H9 (cell line): ENCODE measurements around the gene LDLRAP1. TPM values are rescaled to one million over a fixed set of nuclear protein-coding genes. Genes with fewer than 3 reads are reported as not detected.

Experiments used
- DNase-seq: peaks from one replicate; pipeline ENCODE4 v3.0.0-alpha.2; 2017
- H2AFZ ChIP-seq: one replicate; pipeline ENCODE4 v1.6.1; 2013; ENCODE audit warnings: mild to moderate bottlenecking, low read length, control low read depth, moderate library complexity
- H2AK5ac ChIP-seq: 2 replicates; pipeline ENCODE4 v1.6.1; 2013; ENCODE audit warnings: low read length, control low read depth, mixed read lengths; ENCODE audit not compliant: insufficient read length
- H2BK120ac ChIP-seq: one replicate; pipeline ENCODE4 v1.6.1; 2013; ENCODE audit warnings: low read depth, mild to moderate bottlenecking, low read length, control low read depth, inconsistent platforms; ENCODE audit not compliant: poor library complexity, severe bottlenecking
- H2BK12ac ChIP-seq: 2 replicates; pipeline ENCODE4 v1.6.1; 2013; ENCODE audit warnings: low read length, control low read depth, mixed read lengths, low read depth; ENCODE audit not compliant: insufficient read length
- H2BK15ac ChIP-seq: 2 replicates; pipeline ENCODE4 v1.6.1; 2013; ENCODE audit warnings: low read depth, low read length, control low read depth
- H2BK20ac ChIP-seq: one replicate; pipeline ENCODE4 v1.6.1; 2013; ENCODE audit warnings: low read depth, mild to moderate bottlenecking, low read length, control low read depth, inconsistent platforms; ENCODE audit not compliant: poor library complexity, severe bottlenecking
- H2BK5ac ChIP-seq: 2 replicates; pipeline ENCODE4 v1.6.1; 2013; ENCODE audit warnings: low read length, control low read depth, mixed read lengths; ENCODE audit not compliant: insufficient read length
- H3K14ac ChIP-seq: 2 replicates; pipeline ENCODE4 v1.6.1; 2013; ENCODE audit warnings: low read length, control low read depth; ENCODE audit not compliant: insufficient read depth
- H3K18ac ChIP-seq: 2 replicates; pipeline ENCODE4 v1.6.1; 2013; ENCODE audit warnings: low read depth, mild to moderate bottlenecking, mixed read lengths, low read length, control low read depth; ENCODE audit not compliant: insufficient read length
- H3K23ac ChIP-seq: 2 replicates; pipeline ENCODE4 v1.6.1; 2013; ENCODE audit warnings: low read length, control low read depth, mixed read lengths, low read depth; ENCODE audit not compliant: insufficient read length
- H3K23me2 ChIP-seq: 2 replicates; pipeline ENCODE4 v1.6.1; 2013; ENCODE audit warnings: low read depth, mild to moderate bottlenecking, mixed read lengths, low read length, control low read depth; ENCODE audit not compliant: insufficient read length, poor library complexity, severe bottlenecking
- H3K27ac ChIP-seq: 2 replicates; pipeline ENCODE4 v1.5.1; 2013; ENCODE audit warnings: low read length, control low read depth, mixed read lengths, low read depth; ENCODE audit not compliant: insufficient read length
- H3K27me3 ChIP-seq: 2 replicates; pipeline ENCODE4 v1.6.1; 2013; ENCODE audit warnings: low read length, control low read depth, inconsistent platforms; ENCODE audit not compliant: insufficient read depth
- H3K4ac ChIP-seq: 2 replicates; pipeline ENCODE4 v1.6.1; 2013; ENCODE audit warnings: low read depth, mild to moderate bottlenecking, control low read depth, inconsistent platforms, low read length, moderate library complexity
- H3K4me1 ChIP-seq: 2 replicates; pipeline ENCODE4 v1.6.1; 2013; ENCODE audit warnings: low read length, control low read depth, inconsistent platforms; ENCODE audit not compliant: insufficient read depth
- H3K4me2 ChIP-seq: 2 replicates; pipeline ENCODE4 v1.6.1; 2013; ENCODE audit warnings: low read length, control low read depth, mixed read lengths; ENCODE audit not compliant: insufficient read length, insufficient read depth
- H3K56ac ChIP-seq: 2 replicates; pipeline ENCODE4 v1.6.1; 2013; ENCODE audit warnings: low read depth, mild to moderate bottlenecking, mixed read lengths, low read length, control low read depth; ENCODE audit not compliant: insufficient read length
- H3K79me1 ChIP-seq: 2 replicates; pipeline ENCODE4 v1.6.1; 2013; ENCODE audit warnings: low read depth, mild to moderate bottlenecking, moderate library complexity, low read length, control low read depth, inconsistent platforms; ENCODE audit not compliant: insufficient read depth, poor library complexity, severe bottlenecking
- H3K79me2 ChIP-seq: 2 replicates; pipeline ENCODE4 v1.6.1; 2013; ENCODE audit warnings: low read length, control low read depth, inconsistent platforms; ENCODE audit not compliant: insufficient read depth
- H3K9ac ChIP-seq: 2 replicates; pipeline ENCODE4 v1.6.1; 2013; ENCODE audit warnings: low read length, control low read depth, mixed read lengths; ENCODE audit not compliant: insufficient read length; ENCODE audit errors: extremely low read depth
- H3K9me3 ChIP-seq: one replicate; pipeline ENCODE4 v1.6.1; 2013; ENCODE audit warnings: low read depth, low read length, inconsistent platforms; ENCODE audit not compliant: control insufficient read depth
- H3T11ph ChIP-seq: one replicate; pipeline ENCODE4 v1.6.1; 2013; ENCODE audit warnings: mild to moderate bottlenecking, low read length, control low read depth, inconsistent platforms
- H4K20me1 ChIP-seq: one replicate; pipeline ENCODE4 v1.6.1; 2013; ENCODE audit not compliant: control insufficient read depth, insufficient read length, insufficient read depth
- H4K5ac ChIP-seq: 2 replicates; pipeline ENCODE4 v1.6.1; 2013; ENCODE audit warnings: low read depth, mild to moderate bottlenecking, mixed read lengths, low read length, control low read depth; ENCODE audit not compliant: insufficient read length
- H4K8ac ChIP-seq: replicated peaks from 2 replicates; pipeline ENCODE4 v1.6.1; 2013; ENCODE audit warnings: low read length, control low read depth, mixed read lengths, low read depth; ENCODE audit not compliant: insufficient read length
- H4K91ac ChIP-seq: 2 replicates; pipeline ENCODE4 v1.6.1; 2013; ENCODE audit warnings: low read depth, mild to moderate bottlenecking, moderate library complexity, mixed read lengths, low read length, control low read depth; ENCODE audit not compliant: insufficient read length
- H3K27ac Mint-ChIP-seq, 3 experiments: 2 replicates in 2 of 3; 3 replicates in 1 of 3; pipeline ENCODE4 v1.8.0; 2020 to 2021; ENCODE audit warnings: mixed read lengths in 3 of 3, mild to moderate bottlenecking in 1 of 3, moderate library complexity in 1 of 3
- H3K27me3 Mint-ChIP-seq: 2 replicates; pipeline ENCODE4 v1.8.0; 2021; ENCODE audit warnings: low read depth, mild to moderate bottlenecking, moderate library complexity, mixed read lengths
- H3K36me3 Mint-ChIP-seq, 3 experiments: 2 replicates in 2 of 3; 3 replicates in 1 of 3; pipeline ENCODE4 v1.8.0; 2020 to 2021; ENCODE audit warnings: low read depth in 3 of 3, mixed read lengths in 3 of 3; ENCODE audit not compliant: insufficient read depth in 1 of 3
- H3K4me1 Mint-ChIP-seq, 2 experiments: 2 replicates each; pipeline ENCODE4 v1.8.0; 2020; ENCODE audit warnings: mixed read lengths in 2 of 2
- H3K4me3 Mint-ChIP-seq, 2 experiments: 2 replicates in 1 of 2; 3 replicates in 1 of 2; pipeline ENCODE4 v1.8.0; 2020 to 2021; ENCODE audit warnings: mild to moderate bottlenecking in 2 of 2, mixed read lengths in 2 of 2, moderate library complexity in 1 of 2
- H3K9me3 Mint-ChIP-seq, 2 experiments: 2 replicates in 1 of 2; 3 replicates in 1 of 2; pipeline ENCODE4 v1.8.0; 2020; ENCODE audit warnings: mild to moderate bottlenecking in 2 of 2, mixed read lengths in 2 of 2, moderate library complexity in 1 of 2
- CTCF ChIP-seq: fragments of 200-600 bp; sonication (generic); conservative IDR thresholded peaks from 3 replicates; pipeline ENCODE4 v1.8.0; 2021; ENCODE audit warnings: antibody characterized with exemption, mild to moderate bottlenecking
- whole genome bisulfite sequencing: extraction: QIAGEN DNeasy Blood & Tissue Kit; methylation state at CpG from one replicate; pipeline ENCODE4 v1.1.7; 2013; ENCODE audit warnings: missing lambda C conversion rate, low lambda C conversion rate, mixed read lengths; ENCODE audit not compliant: insufficient read length; ENCODE audit errors: extremely low coverage; 5-methylcytosine and 5-hydroxymethylcytosine counted together
- total RNA-seq: library from RNA; stranded (reverse); gene quantifications from 2 replicates; pipeline ENCODE4 v1.2.1, GENCODE V29; 2021

Gene LDLRAP1
- total RNA-seq, 1 experiment from 2014 or later, result 15.7 TPM

GRCh38 chr1:25577134-25577920 lies 33.9 kb downstream of the LDLRAP1 start:
- Histone ChIP-seq H4K20me1 (peaks cover 3% of the 10 kb centered on the region), H2BK20ac (no peak overlapping the region), H3K18ac (no peak overlapping the region), H3K9ac (no peak overlapping the region), H3K23ac (no peak overlapping the region), H3K79me2 (no peaks in the 10 kb centered on the region), H3K79me1 (no peaks in the 10 kb centered on the region), H3K27ac (no peak overlapping the region), H3K27me3 (no peaks in the 10 kb centered on the region), H3K14ac (peak overlapping the region; percentile 14; the same call in 1 of the 2 replicates), H3K4ac (no peak overlapping the region), H3T11ph (no peak overlapping the region), H3K9me3 (no peaks in the 10 kb centered on the region), H4K8ac (no peak overlapping the region), H4K5ac (no peak overlapping the region), H2BK5ac (no peak overlapping the region), H2AFZ (no peak overlapping the region), H3K4me2 (no peak overlapping the region), H2BK120ac (no peak overlapping the region), H3K4me1 (no peaks in the 10 kb centered on the region; the same call in 1 of the 2 replicates), H3K56ac (no peak overlapping the region), H2BK12ac (no peak overlapping the region), H2AK5ac (no peak overlapping the region), H2BK15ac (no peak overlapping the region), H4K91ac (no peak overlapping the region), H3K23me2 (no peaks in the 10 kb centered on the region)
- TF ChIP-seq CTCF, result no peak
- no peaks in the 10 kb centered on the region for H3K9me3 Mint-ChIP-seq
- no peaks in the 10 kb centered on the region; a peak in 1 of 7 replicates for H3K36me3 Mint-ChIP-seq
- H3K27ac Mint-ChIP-seq, result peak overlapping the region in 1 of 3 experiments; percentile 36; a peak in 4 of 7 replicates
- peaks cover 34 to 47% of the 10 kb centered on the region in 2 experiments for H3K4me1 Mint-ChIP-seq
- peaks cover 4% of the 10 kb centered on the region for H3K27me3 Mint-ChIP-seq
- H3K4me3 Mint-ChIP-seq, result no peak overlapping the region
- no CpG with 5 or more reads among the region's 21 CpGs for WGBS
- no peak for DNase-seq
